Activated T-helper 1 cell treated with anti-CD3 and anti-CD28 coated beads, Interleukin-12 subunit alpha, Interleukin-12 subunit beta, Interleukin-2, Interleukin-4 antibody, amounts not matched to agents 30 ng/mL and 10 ng/mL and 1 ng/mL, durations not matched to agents 14 hours and 24 hours and 36 hours (primary cell): Measurements from ENCODE around the gene EXOC4. TPM values are rescaled to one million over a fixed set of nuclear protein-coding genes. Genes with fewer than 3 reads are reported as not detected.

Experiments used
- DNase-seq: peaks from one replicate; pipeline ENCODE4 v3.0.0; 2021; ENCODE audit warnings: low spot score
- H3K27ac Mint-ChIP-seq: one replicate; pipeline ENCODE4 v1.8.0; 2021; ENCODE audit warnings: mild to moderate bottlenecking, mixed read lengths
- H3K27me3 Mint-ChIP-seq: one replicate; pipeline ENCODE4 v1.8.0; 2022; ENCODE audit warnings: mild to moderate bottlenecking, moderate library complexity, mixed read lengths; ENCODE audit not compliant: insufficient read depth
- H3K36me3 Mint-ChIP-seq: one replicate; pipeline ENCODE4 v1.8.0; 2021; ENCODE audit warnings: low read depth, mixed read lengths
- H3K4me1 Mint-ChIP-seq: one replicate; pipeline ENCODE4 v1.8.0; 2021; ENCODE audit warnings: low read depth, mixed read lengths
- H3K4me3 Mint-ChIP-seq: one replicate; pipeline ENCODE4 v1.8.0; 2021; ENCODE audit warnings: mild to moderate bottlenecking, moderate library complexity, mixed read lengths
- H3K9me3 Mint-ChIP-seq: one replicate; pipeline ENCODE4 v1.8.0; 2021; ENCODE audit warnings: mixed read lengths
- intact Hi-C: fragments of 100-400 bp; cut with micrococcal nuclease; formaldehyde crosslinking; loops from one replicate; pipeline ENCODE4 v1.15.1; 2024
- total RNA-seq: library from RNA; stranded (reverse); gene quantifications from 2 replicates; pipeline ENCODE4 v1.2.3, GENCODE V29; 2022

Gene EXOC4
- total RNA-seq, 1 donor from 2014 or later = 58.6 TPM

- H3K27me3 Mint-ChIP-seq = no peaks in the 10 kb centered on the region
- H3K4me1 Mint-ChIP-seq = no peaks in the 10 kb centered on the region
- no peaks in the 10 kb centered on the region for H3K9me3 Mint-ChIP-seq
- intact Hi-C loops = no loop called here
- no peak overlapping the region for H3K4me3 Mint-ChIP-seq
- no peak for DNase-seq
- H3K36me3 Mint-ChIP-seq = no peaks in the 10 kb centered on the region
- no peak overlapping the region for H3K27ac Mint-ChIP-seq
Measured at GRCh38 chr7:133683182-133683454, 430.2 kb downstream of the EXOC4 start.

- Mint-ChIP-seq H3K27me3 (peaks cover 2% of the 10 kb centered on the region), H3K27ac (no peak overlapping the region), H3K4me1 (no peaks in the 10 kb centered on the region), H3K9me3 (no peaks in the 10 kb centered on the region), H3K36me3 (no peaks in the 10 kb centered on the region), H3K4me3 (no peak overlapping the region)
- no peak for DNase-seq
- intact Hi-C loops = no loop called here
Measured at GRCh38 chr7:133688483-133689239, 435.8 kb downstream of the EXOC4 start.

- Mint-ChIP-seq H3K9me3 (no peaks in the 10 kb centered on the region), H3K27me3 (peaks cover 2% of the 10 kb centered on the region), H3K4me1 (no peaks in the 10 kb centered on the region)
Measured at GRCh38 chr7:133690740-133691139, 437.9 kb downstream of the EXOC4 start.

GRCh38 chr7:133691727-133692610 is 439.1 kb downstream of the EXOC4 start:
- H3K4me1 Mint-ChIP-seq = no peaks in the 10 kb centered on the region
- DNase-seq = no peak
- H3K27me3 Mint-ChIP-seq = peaks cover 2% of the 10 kb centered on the region
- no peaks in the 10 kb centered on the region for H3K9me3 Mint-ChIP-seq
- intact Hi-C loops = no loop called here
- no peak overlapping the region for H3K4me3 Mint-ChIP-seq
- H3K27ac Mint-ChIP-seq = no peak overlapping the region
- H3K36me3 Mint-ChIP-seq = no peaks in the 10 kb centered on the region

More at GRCh38 chr7:133690740-133691139, 437.9 kb downstream of the EXOC4 start:
- DNase-seq = no peak
- intact Hi-C loops = no loop called here
- no peak overlapping the region for H3K4me3 Mint-ChIP-seq
- no peaks in the 10 kb centered on the region for H3K36me3 Mint-ChIP-seq
- no peak overlapping the region for H3K27ac Mint-ChIP-seq

DNA sequence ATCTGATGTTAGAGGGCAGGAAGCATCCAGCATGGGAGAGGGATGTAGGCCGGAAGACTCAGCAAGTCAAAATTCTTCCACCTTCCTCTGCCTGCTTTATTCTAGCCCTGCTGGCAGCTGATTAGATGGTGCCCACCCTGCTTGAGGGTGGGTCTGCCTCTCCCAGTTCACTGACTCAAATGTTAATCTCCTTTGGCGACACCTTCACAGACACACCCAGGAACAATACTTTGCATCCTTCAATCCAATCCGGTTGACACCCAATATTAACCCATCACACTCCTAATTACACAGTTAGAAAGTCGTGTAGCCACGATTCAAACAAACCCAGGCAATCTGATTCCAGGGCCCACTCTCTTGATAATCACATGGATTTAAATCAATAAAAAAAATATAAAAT is 440.4 kb downstream of the EXOC4 start:
- peaks cover 3% of the 10 kb centered on the region for H3K27me3 Mint-ChIP-seq

DNA sequence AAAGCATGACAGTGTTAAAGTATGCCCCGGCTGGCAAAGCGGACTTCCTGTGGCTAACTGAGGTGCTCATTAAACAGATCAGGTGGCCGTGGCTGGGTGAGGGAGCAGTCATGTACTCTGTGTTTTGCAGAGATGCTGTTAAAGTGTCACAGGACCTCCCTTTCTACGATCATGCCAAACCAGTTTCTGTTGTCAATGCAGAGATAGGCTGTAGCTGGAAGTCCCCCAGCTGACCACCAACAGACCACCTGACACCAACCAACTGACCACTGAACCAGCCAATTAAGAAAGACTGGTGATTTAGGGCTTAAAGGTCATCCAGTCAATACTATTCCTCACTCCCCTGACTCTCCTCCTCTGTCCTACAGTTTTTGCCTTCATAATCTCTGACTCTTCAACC is 443.2 kb downstream of the EXOC4 start:
- no peaks in the 10 kb centered on the region for H3K9me3 Mint-ChIP-seq
- H3K4me3 Mint-ChIP-seq = no peak overlapping the region
- intact Hi-C loops = no loop called here
- H3K27me3 Mint-ChIP-seq = peaks cover 2% of the 10 kb centered on the region
- H3K4me1 Mint-ChIP-seq = no peaks in the 10 kb centered on the region
- no peak for DNase-seq
- H3K27ac Mint-ChIP-seq = no peak overlapping the region
- no peaks in the 10 kb centered on the region for H3K36me3 Mint-ChIP-seq

More for the DNA sequence above, 440.4 kb downstream of the EXOC4 start:
- H3K9me3 Mint-ChIP-seq = no peaks in the 10 kb centered on the region
- no peaks in the 10 kb centered on the region for H3K4me1 Mint-ChIP-seq
- intact Hi-C loops = no loop called here
- no peak overlapping the region for H3K27ac Mint-ChIP-seq
- H3K4me3 Mint-ChIP-seq = no peak overlapping the region
- DNase-seq = no peak
- H3K36me3 Mint-ChIP-seq = no peaks in the 10 kb centered on the region

DNA sequence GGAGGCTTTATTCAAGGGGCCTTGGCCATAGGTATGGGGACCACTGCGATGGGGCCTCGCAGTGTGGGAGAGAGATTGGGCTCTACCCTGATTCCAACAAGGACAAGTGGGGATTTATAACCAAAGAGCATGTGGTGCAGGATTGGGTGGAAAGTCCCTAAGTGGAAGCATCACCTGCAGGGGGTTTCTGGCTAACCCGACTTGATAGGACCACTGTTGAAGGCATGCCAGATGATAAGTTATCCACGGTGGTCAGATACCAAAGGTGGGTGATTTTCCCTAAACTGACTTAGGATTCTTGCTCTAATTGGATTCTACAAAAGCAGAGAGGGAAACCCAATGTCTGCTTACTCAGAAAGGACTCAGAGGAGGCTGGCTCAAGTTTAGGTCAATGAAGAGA is 444.7 kb downstream of the EXOC4 start:
- H3K27ac Mint-ChIP-seq = no peak overlapping the region
- H3K4me1 Mint-ChIP-seq = no peaks in the 10 kb centered on the region
- no peaks in the 10 kb centered on the region for H3K36me3 Mint-ChIP-seq
- peaks cover 2% of the 10 kb centered on the region for H3K27me3 Mint-ChIP-seq
- H3K4me3 Mint-ChIP-seq = no peak overlapping the region
- no peak for DNase-seq
- intact Hi-C loops = no loop called here
- no peaks in the 10 kb centered on the region for H3K9me3 Mint-ChIP-seq

DNA sequence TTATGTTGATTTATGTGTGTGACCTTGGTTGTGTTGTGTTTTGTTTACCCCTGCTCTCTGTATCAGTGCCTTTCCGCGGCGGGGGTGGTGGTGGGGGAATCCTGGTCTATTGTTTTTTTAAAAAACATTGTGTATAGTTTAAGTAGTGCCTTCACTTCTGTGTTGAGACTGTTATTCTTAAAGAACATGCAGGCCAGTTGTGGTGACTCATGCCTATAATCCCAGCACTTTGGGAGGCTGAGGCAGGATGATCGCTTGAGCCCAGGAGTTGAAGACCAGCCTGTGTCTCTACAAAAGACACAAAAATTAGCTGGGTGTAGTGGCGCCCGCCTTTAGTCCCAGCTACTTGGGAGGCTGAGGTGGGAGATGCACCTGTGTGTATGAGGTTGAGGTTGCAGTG is 445.2 kb downstream of the EXOC4 start:
- intact Hi-C loops = no loop called here
- H3K4me3 Mint-ChIP-seq = no peak overlapping the region
- peaks cover 2% of the 10 kb centered on the region for H3K27me3 Mint-ChIP-seq
- no peaks in the 10 kb centered on the region for H3K4me1 Mint-ChIP-seq
- no peaks in the 10 kb centered on the region for H3K36me3 Mint-ChIP-seq
- no peaks in the 10 kb centered on the region for H3K9me3 Mint-ChIP-seq
- DNase-seq = no peak
- no peak overlapping the region for H3K27ac Mint-ChIP-seq

DNA sequence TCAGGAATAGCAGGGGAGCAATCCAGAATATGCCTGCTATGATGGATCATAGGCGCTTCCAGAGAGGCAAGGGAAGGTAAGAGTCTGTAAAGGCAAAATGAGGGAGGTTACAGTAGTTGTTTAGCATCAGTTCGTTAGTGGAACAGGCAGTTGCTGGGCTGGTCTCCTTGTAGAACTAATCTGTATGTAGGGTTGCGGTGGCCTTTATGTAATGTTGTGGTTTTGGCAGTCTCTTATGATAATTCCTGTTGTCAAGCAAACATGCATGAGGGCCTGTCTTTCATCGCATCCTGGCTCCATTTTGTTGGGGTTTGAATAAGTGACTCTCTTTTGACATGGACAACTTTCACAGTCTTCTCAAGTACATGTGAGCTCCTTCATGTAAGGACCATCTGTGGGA is 446.5 kb downstream of the EXOC4 start:
- no peaks in the 10 kb centered on the region for H3K36me3 Mint-ChIP-seq
- H3K4me1 Mint-ChIP-seq = no peaks in the 10 kb centered on the region
- H3K27ac Mint-ChIP-seq = no peak overlapping the region
- DNase-seq = no peak
- intact Hi-C loops = no loop called here
- H3K27me3 Mint-ChIP-seq = peaks cover 2% of the 10 kb centered on the region
- H3K9me3 Mint-ChIP-seq = no peaks in the 10 kb centered on the region
- no peak overlapping the region for H3K4me3 Mint-ChIP-seq

GRCh38 chr7:133702078-133702477 is 449.2 kb downstream of the EXOC4 start:
- Mint-ChIP-seq H3K4me3 (no peak overlapping the region), H3K4me1 (no peaks in the 10 kb centered on the region), H3K36me3 (no peaks in the 10 kb centered on the region), H3K27ac (no peak overlapping the region), H3K27me3 (peaks cover 2% of the 10 kb centered on the region), H3K9me3 (no peaks in the 10 kb centered on the region)
- no peak for DNase-seq
- intact Hi-C loops = no loop called here

DNA sequence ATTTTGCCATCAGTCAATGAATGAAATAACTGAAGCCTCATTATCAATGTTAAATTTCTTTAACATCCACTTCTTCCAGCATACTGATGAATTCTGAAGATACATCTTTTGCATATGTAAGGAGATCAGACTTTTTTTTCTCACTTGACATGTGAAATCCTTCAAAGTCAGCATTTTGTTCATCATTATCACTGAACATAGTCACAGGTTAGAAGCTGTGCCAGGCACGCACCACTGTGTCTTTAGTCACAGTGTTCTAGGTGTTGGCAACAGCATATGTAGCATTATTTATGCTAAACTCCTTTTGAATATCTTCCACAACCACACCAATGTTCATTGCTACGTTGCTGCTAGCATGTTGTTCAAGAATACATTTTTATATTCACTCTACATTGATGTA is 450.1 kb downstream of the EXOC4 start:
- Mint-ChIP-seq H3K4me3 (no peak overlapping the region), H3K36me3 (no peaks in the 10 kb centered on the region), H3K4me1 (no peaks in the 10 kb centered on the region), H3K9me3 (no peaks in the 10 kb centered on the region), H3K27me3 (no peaks in the 10 kb centered on the region), H3K27ac (no peak overlapping the region)
- DNase-seq = no peak
- intact Hi-C loops = no loop called here

- no peaks in the 10 kb centered on the region for H3K4me1 Mint-ChIP-seq
- H3K4me3 Mint-ChIP-seq = no peak overlapping the region
- intact Hi-C loops = no loop called here
- H3K27ac Mint-ChIP-seq = no peak overlapping the region
- H3K9me3 Mint-ChIP-seq = no peaks in the 10 kb centered on the region
- no peaks in the 10 kb centered on the region for H3K36me3 Mint-ChIP-seq
- H3K27me3 Mint-ChIP-seq = no peaks in the 10 kb centered on the region
- DNase-seq = no peak
Measured at GRCh38 chr7:133703547-133703946, 450.7 kb downstream of the EXOC4 start.

- Mint-ChIP-seq H3K27me3 (no peaks in the 10 kb centered on the region), H3K36me3 (no peaks in the 10 kb centered on the region), H3K4me1 (no peaks in the 10 kb centered on the region), H3K27ac (no peak overlapping the region), H3K4me3 (no peak overlapping the region), H3K9me3 (no peaks in the 10 kb centered on the region)
- DNase-seq = no peak
- intact Hi-C loops = no loop called here
Measured at GRCh38 chr7:133704453-133704852, 451.6 kb downstream of the EXOC4 start.
